CD14-positive monocyte (primary cell): ENCODE data around the gene FOXD3. TPM values are rescaled to one million over a fixed set of nuclear protein-coding genes. Genes with fewer than 3 reads are reported as not detected.

Experiments used
- DNase-seq, 3 donors: peaks; one replicate each; pipeline ENCODE4 v3.0.0-alpha.2; 2011 to 2022
- H2AFZ ChIP-seq: 2 replicates; pipeline ENCODE4 v1.6.0; 2012; ENCODE audit warnings: mild to moderate bottlenecking, low read depth, low read length, inconsistent platforms; ENCODE audit not compliant: insufficient read depth, poor library complexity, severe bottlenecking
- H3K27ac ChIP-seq, 2 donors: 1 replicate in 1 of 2; 2 replicates in 1 of 2; pipeline ENCODE4 v1.5.1; 2012 to 2013; ENCODE audit warnings: low read length in 2 of 2, control low read depth in 1 of 2, inconsistent platforms in 1 of 2, low read depth in 1 of 2, mild to moderate bottlenecking in 1 of 2
- H3K27me3 ChIP-seq, 2 donors: one replicate each; pipeline versions ENCODE4 v1.6.0 to v1.6.1; 2011 to 2013; ENCODE audit warnings: low read length in 2 of 2; ENCODE audit not compliant: control insufficient read depth in 2 of 2, insufficient read depth in 2 of 2
- H3K36me3 ChIP-seq, 2 donors: replicated peaks in 1 of 2; 1 replicate in 1 of 2; 2 replicates in 1 of 2; pipeline versions ENCODE4 v1.5.1 to v1.6.1; 2012 to 2013; ENCODE audit warnings: low read length in 2 of 2, control low read depth in 1 of 2, inconsistent platforms in 1 of 2, mild to moderate bottlenecking in 1 of 2; ENCODE audit not compliant: insufficient read depth in 2 of 2, control insufficient read depth in 1 of 2
- H3K4me1 ChIP-seq, 2 donors: 1 replicate in 1 of 2; 2 replicates in 1 of 2; pipeline versions ENCODE4 v1.5.1 to v1.6.1; 2012 to 2013; ENCODE audit warnings: low read length in 2 of 2, control low read depth in 1 of 2, inconsistent platforms in 1 of 2, mild to moderate bottlenecking in 1 of 2, moderate library complexity in 1 of 2; ENCODE audit not compliant: insufficient read depth in 2 of 2, control insufficient read depth in 1 of 2
- H3K4me2 ChIP-seq: replicated peaks from 2 replicates; pipeline ENCODE3; 2012; ENCODE audit warnings: low read length, moderate library complexity, mild to moderate bottlenecking; ENCODE audit not compliant: poor library complexity, severe bottlenecking; ENCODE audit errors: extremely low read depth
- H3K4me3 ChIP-seq, 3 experiments: fragments of 200-600 bp in 1 of 3; sonication (generic) in 1 of 3; replicated peaks in 1 of 3; 1 replicate in 2 of 3; 2 replicates in 1 of 3; pipeline ENCODE4 v1.5.1; 2011 to 2013; ENCODE audit warnings: low read length in 3 of 3, mild to moderate bottlenecking in 3 of 3, control low read depth in 2 of 3, low read depth in 2 of 3, inconsistent platforms in 1 of 3, moderate library complexity in 1 of 3
- H3K79me2 ChIP-seq: 2 replicates; pipeline ENCODE4 v1.6.0; 2012; ENCODE audit warnings: mild to moderate bottlenecking, control low read depth, inconsistent platforms, low read length, moderate library complexity; ENCODE audit not compliant: insufficient read depth
- H3K9ac ChIP-seq: 2 replicates; pipeline ENCODE4 v1.6.0; 2017; ENCODE audit warnings: low read length, mild to moderate bottlenecking; ENCODE audit not compliant: insufficient read depth, poor library complexity, severe bottlenecking
- H3K9me3 ChIP-seq, 2 donors: replicated peaks in 1 of 2; 1 replicate in 1 of 2; 2 replicates in 1 of 2; pipeline versions ENCODE4 v1.5.1 to v1.6.1; 2012 to 2013; ENCODE audit warnings: low read length in 2 of 2, control low read depth in 1 of 2; ENCODE audit not compliant: control insufficient read depth in 1 of 2, insufficient read depth in 1 of 2
- H4K20me1 ChIP-seq: 2 replicates; pipeline ENCODE4 v1.6.0; 2012; ENCODE audit warnings: mild to moderate bottlenecking, low read length, control low read depth, moderate library complexity; ENCODE audit not compliant: insufficient read depth
- H3K27ac Mint-ChIP-seq, 7 donors: one replicate each; pipeline ENCODE4 v1.8.0; 2020; ENCODE audit warnings: mild to moderate bottlenecking in 7 of 7, mixed read lengths in 7 of 7, moderate library complexity in 6 of 7, inconsistent platforms in 2 of 7
- H3K27me3 Mint-ChIP-seq, 3 donors: one replicate each; pipeline ENCODE4 v1.8.0; 2021 to 2022; ENCODE audit warnings: low read depth in 3 of 3, mild to moderate bottlenecking in 3 of 3, mixed read lengths in 3 of 3, moderate library complexity in 3 of 3, inconsistent platforms in 1 of 3
- H3K36me3 Mint-ChIP-seq, 2 donors: one replicate each; pipeline ENCODE4 v1.8.0; 2020; ENCODE audit warnings: mixed read lengths in 2 of 2, inconsistent platforms in 1 of 2, mild to moderate bottlenecking in 1 of 2
- H3K4me1 Mint-ChIP-seq: one replicate; pipeline ENCODE4 v1.8.0; 2020; ENCODE audit warnings: mild to moderate bottlenecking, mixed read lengths
- H3K4me3 Mint-ChIP-seq, 2 donors: one replicate each; pipeline ENCODE4 v1.8.0; 2020; ENCODE audit warnings: mild to moderate bottlenecking in 2 of 2, mixed read lengths in 2 of 2, moderate library complexity in 1 of 2
- H3K9me3 Mint-ChIP-seq, 7 donors: one replicate each; pipeline ENCODE4 v1.8.0; 2020 to 2022; ENCODE audit warnings: mixed read lengths in 7 of 7, mild to moderate bottlenecking in 6 of 7, moderate library complexity in 6 of 7, inconsistent platforms in 2 of 7
- WGBS: methylation state at CpG from one replicate; pipeline ENCODE4 v1.1.5; 2013; ENCODE audit warnings: missing lambda C conversion rate; ENCODE audit not compliant: insufficient coverage; 5-methylcytosine and 5-hydroxymethylcytosine counted together
- intact Hi-C, 2 donors: fragments of 100-400 bp; cut with micrococcal nuclease; formaldehyde crosslinking; loops; one replicate each; pipeline versions ENCODE4 v1.15.0 to v1.15.1; 2023
- polyA plus RNA-seq, 3 donors: library from polyadenylated mRNA; depleted of rRNA in 1 of 3; unstranded in 2 of 3; stranded (reverse) in 1 of 3; fragments of 300-500 nt in 2 of 3; fragments of >200 nt in 1 of 3; fragmentation: Illumina TruSeq in 2 of 3; gene quantifications; 1 replicate in 2 of 3; 2 replicates in 1 of 3; pipeline ENCODE4 v1.2.3, GENCODE V29; 2012 to 2021
- TF ChIP-seq, protein P1 (sequence below): fragments of 200-600 bp; IDR thresholded peaks from one replicate; pipeline ENCODE4 v1.8.0; 2022; ENCODE audit warnings: antibody characterized with exemption, mild to moderate bottlenecking

The FOXD3 gene
- polyA plus RNA-seq, 3 donors = not detected

DNA sequence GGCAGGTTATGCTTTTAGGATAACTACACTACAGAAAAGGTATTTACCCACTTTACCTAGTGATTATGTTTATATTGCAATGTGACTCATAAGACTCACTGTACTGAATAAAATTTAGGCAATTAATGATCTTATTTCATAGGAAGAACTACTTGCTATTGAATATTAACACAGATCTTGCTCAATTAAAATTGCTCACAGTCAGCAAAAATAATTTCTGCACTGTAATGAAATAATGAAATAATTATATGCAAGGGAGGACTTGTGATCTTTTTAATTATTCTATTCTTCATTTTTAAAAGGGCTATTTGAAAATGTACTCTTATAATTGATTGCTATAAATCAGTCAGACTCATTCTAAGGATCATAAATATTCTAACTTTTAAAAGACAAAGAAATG lies 48.0 kb upstream of the FOXD3 start:
- H3K4me2 ChIP-seq = no peak overlapping the region
- H3K79me2 ChIP-seq = no peaks in the 10 kb centered on the region
- no peak overlapping the region for H3K9ac ChIP-seq
- TF ChIP-seq, protein P1, sequence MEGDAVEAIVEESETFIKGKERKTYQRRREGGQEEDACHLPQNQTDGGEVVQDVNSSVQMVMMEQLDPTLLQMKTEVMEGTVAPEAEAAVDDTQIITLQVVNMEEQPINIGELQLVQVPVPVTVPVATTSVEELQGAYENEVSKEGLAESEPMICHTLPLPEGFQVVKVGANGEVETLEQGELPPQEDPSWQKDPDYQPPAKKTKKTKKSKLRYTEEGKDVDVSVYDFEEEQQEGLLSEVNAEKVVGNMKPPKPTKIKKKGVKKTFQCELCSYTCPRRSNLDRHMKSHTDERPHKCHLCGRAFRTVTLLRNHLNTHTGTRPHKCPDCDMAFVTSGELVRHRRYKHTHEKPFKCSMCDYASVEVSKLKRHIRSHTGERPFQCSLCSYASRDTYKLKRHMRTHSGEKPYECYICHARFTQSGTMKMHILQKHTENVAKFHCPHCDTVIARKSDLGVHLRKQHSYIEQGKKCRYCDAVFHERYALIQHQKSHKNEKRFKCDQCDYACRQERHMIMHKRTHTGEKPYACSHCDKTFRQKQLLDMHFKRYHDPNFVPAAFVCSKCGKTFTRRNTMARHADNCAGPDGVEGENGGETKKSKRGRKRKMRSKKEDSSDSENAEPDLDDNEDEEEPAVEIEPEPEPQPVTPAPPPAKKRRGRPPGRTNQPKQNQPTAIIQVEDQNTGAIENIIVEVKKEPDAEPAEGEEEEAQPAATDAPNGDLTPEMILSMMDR = no peak
- no peaks in the 10 kb centered on the region for H4K20me1 ChIP-seq
- H3K27me3 ChIP-seq = peaks cover 2 to 3% of the 10 kb centered on the region in 2 donors
- intact Hi-C loops = no loop called here
- no peaks in the 10 kb centered on the region for H3K36me3 ChIP-seq
- no peaks in the 10 kb centered on the region for H3K9me3 ChIP-seq
- no peaks in the 10 kb centered on the region for H3K4me1 Mint-ChIP-seq
- no peak overlapping the region for H2AFZ ChIP-seq
- H3K27ac Mint-ChIP-seq = no peak overlapping the region
- no peak overlapping the region for H3K4me3 Mint-ChIP-seq
- no peaks in the 10 kb centered on the region for H3K4me1 ChIP-seq
- no peaks in the 10 kb centered on the region for H3K36me3 Mint-ChIP-seq
- H3K27me3 Mint-ChIP-seq = peaks cover 0 to 10% (median 8%) of the 10 kb centered on the region in 3 donors
- no peak for DNase-seq
- H3K9me3 Mint-ChIP-seq = no peaks in the 10 kb centered on the region
- H3K27ac ChIP-seq = no peak overlapping the region
- no peak overlapping the region for H3K4me3 ChIP-seq

DNA sequence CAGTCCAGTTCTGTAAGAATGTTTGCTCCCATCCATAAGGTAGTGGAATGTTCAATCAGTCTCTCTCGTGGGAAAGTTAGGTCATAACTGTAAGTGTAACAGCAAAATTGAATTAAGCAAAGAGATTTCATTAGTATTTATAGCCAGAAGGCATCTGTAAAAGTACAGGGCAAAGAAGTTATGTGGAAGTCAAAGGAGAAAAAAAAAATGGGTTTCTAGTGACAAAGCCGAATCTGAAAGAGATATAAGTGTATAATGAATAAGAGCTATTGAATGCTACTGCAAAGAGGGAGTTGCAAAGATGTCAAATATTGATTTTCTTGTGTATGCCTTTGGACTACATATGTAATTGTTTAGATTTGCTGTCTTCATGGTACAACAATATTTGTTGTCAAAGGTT lies 47.4 kb upstream of the FOXD3 start:
- DNase-seq = no peak
- no peaks in the 10 kb centered on the region for H4K20me1 ChIP-seq
- no peaks in the 10 kb centered on the region for H3K4me1 Mint-ChIP-seq
- H3K36me3 Mint-ChIP-seq = no peaks in the 10 kb centered on the region
- H3K9me3 Mint-ChIP-seq = no peaks in the 10 kb centered on the region
- no peak overlapping the region for H3K27ac ChIP-seq
- no peak overlapping the region for H2AFZ ChIP-seq
- H3K4me2 ChIP-seq = no peak overlapping the region
- no peaks in the 10 kb centered on the region for H3K36me3 ChIP-seq
- 100% methylated on average over 1 of the region's 2 CpGs for WGBS
- TF ChIP-seq, protein P1 = no peak
- no peak overlapping the region for H3K4me3 ChIP-seq
- no peak overlapping the region for H3K27ac Mint-ChIP-seq
- no peaks in the 10 kb centered on the region for H3K79me2 ChIP-seq
- no peak overlapping the region for H3K9ac ChIP-seq
- H3K4me3 Mint-ChIP-seq = no peak overlapping the region
- no peaks in the 10 kb centered on the region for H3K4me1 ChIP-seq
- no peaks in the 10 kb centered on the region for H3K9me3 ChIP-seq
- peaks cover 2 to 3% of the 10 kb centered on the region in 2 donors for H3K27me3 ChIP-seq
- H3K27me3 Mint-ChIP-seq = peaks cover 0 to 8% (median 5%) of the 10 kb centered on the region in 3 donors
- intact Hi-C loops = no loop called here
